HEK293 (cell line): ENCODE results near the gene MMD.

Experiments
- KLF16 ChIP-seq: fragments of 450-650 bp; formaldehyde crosslinking; IDR thresholded peaks from 2 replicates; pipeline ENCODE4 v1.5.1; 2017; ENCODE audit warnings: missing biosample characterization, missing genetic modification characterization
- MEIS1 ChIP-seq: sonication (generic); formaldehyde crosslinking; IDR thresholded peaks from 2 replicates; pipeline ENCODE4 v1.8.1; 2022; ENCODE audit warnings: missing genetic modification reagents, mild to moderate bottlenecking, borderline replicate concordance
- SALL2 ChIP-seq: fragments of 450-650 bp; formaldehyde crosslinking; IDR thresholded peaks from 2 replicates; pipeline ENCODE4 v1.5.0; 2017; ENCODE audit warnings: missing biosample characterization, mild to moderate bottlenecking, missing genetic modification characterization, borderline replicate concordance
- SETDB1 ChIP-seq: IDR thresholded peaks from one replicate; pipeline ENCODE4 v1.6.1; 2017; ENCODE audit warnings: mild to moderate bottlenecking, low read length, moderate library complexity, mixed read lengths; ENCODE audit not compliant: insufficient read length
- ZBTB1 ChIP-seq: fragments of 450-650 bp; formaldehyde crosslinking; IDR thresholded peaks from 2 replicates; pipeline ENCODE4 v1.5.1; 2016; ENCODE audit warnings: missing biosample characterization, missing genetic modification characterization
- ZBTB20 ChIP-seq: fragments of 450-650 bp; formaldehyde crosslinking; IDR thresholded peaks from 2 replicates; pipeline ENCODE4 v1.5.1; 2016; ENCODE audit warnings: missing biosample characterization, missing genetic modification characterization
- ZNF274 ChIP-seq, 2 experiments: fragments of 200-500 bp in 1 of 2; fragments of 450-650 bp in 1 of 2; sonication (Bioruptor generic) in 1 of 2; formaldehyde crosslinking in 1 of 2; IDR thresholded peaks; 2 replicates each; pipeline versions ENCODE4 v1.5.1 to v1.6.1; 2014 to 2016; ENCODE audit warnings: borderline replicate concordance in 1 of 2, inconsistent platforms in 1 of 2, low read length in 1 of 2, missing biosample characterization in 1 of 2, missing genetic modification characterization in 1 of 2
- ZNF555 ChIP-seq: fragments of 450-650 bp; formaldehyde crosslinking; conservative IDR thresholded peaks from 2 replicates; pipeline ENCODE4 v1.5.1; 2017; ENCODE audit warnings: missing biosample characterization, mild to moderate bottlenecking, missing genetic modification characterization, inconsistent platforms
- ZNF660 ChIP-seq: fragments of 450-650 bp; IDR thresholded peaks from 2 replicates; pipeline ENCODE4 v1.5.1; 2018; ENCODE audit warnings: missing biosample characterization, mild to moderate bottlenecking, missing genetic modification characterization
- TF ChIP-seq, protein P1 (sequence below): fragments of 450-650 bp; formaldehyde crosslinking; IDR thresholded peaks from 2 replicates; pipeline ENCODE4 v1.5.1; 2016; ENCODE audit warnings: missing biosample characterization, missing genetic modification characterization
- TF ChIP-seq, protein P2 (sequence below): fragments of 450-650 bp; formaldehyde crosslinking; IDR thresholded peaks from 2 replicates; pipeline ENCODE4 v1.5.1; 2016; ENCODE audit warnings: missing biosample characterization, missing genetic modification characterization
- TF ChIP-seq, protein P3 (sequence below): IDR thresholded peaks from 2 replicates; pipeline ENCODE4 v1.6.1; 2011; ENCODE audit warnings: mild to moderate bottlenecking, low read depth, low read length, borderline replicate concordance

DNA sequence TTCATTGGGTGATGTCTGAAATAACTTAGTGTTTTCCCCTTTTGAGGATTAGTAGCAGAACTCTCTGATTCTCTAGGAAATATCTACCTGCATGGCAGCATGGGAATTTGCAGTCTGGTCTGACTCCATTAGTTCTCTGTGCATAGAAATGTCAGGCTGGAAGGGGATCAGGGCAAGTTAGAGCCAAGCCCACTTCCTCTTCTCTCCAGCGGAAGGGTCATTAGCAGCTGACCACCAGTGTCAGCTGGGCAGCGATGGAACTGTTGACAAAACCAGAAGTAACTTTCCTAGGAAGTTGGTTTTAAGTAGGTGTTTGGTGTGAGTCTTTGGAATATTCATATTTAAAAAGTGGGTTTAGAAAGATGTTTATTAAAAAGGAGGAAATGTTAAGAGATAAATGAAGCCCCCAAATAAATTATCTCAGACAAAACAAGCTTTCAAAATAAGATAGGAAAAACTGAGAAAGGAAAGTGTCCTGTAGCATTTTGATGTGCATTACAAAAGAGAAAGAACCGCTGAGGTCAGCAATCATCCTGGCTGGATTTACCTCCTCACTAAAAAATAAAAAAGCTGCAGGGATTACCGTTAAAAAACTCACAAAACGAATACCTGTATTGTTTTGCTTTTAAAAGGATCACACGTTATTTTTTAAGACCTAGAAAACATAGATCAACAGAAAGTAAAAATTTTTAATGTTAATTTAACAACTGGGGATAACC, 32.4 kb upstream of the MMD start:
- TF ChIP-seq, protein P1, sequence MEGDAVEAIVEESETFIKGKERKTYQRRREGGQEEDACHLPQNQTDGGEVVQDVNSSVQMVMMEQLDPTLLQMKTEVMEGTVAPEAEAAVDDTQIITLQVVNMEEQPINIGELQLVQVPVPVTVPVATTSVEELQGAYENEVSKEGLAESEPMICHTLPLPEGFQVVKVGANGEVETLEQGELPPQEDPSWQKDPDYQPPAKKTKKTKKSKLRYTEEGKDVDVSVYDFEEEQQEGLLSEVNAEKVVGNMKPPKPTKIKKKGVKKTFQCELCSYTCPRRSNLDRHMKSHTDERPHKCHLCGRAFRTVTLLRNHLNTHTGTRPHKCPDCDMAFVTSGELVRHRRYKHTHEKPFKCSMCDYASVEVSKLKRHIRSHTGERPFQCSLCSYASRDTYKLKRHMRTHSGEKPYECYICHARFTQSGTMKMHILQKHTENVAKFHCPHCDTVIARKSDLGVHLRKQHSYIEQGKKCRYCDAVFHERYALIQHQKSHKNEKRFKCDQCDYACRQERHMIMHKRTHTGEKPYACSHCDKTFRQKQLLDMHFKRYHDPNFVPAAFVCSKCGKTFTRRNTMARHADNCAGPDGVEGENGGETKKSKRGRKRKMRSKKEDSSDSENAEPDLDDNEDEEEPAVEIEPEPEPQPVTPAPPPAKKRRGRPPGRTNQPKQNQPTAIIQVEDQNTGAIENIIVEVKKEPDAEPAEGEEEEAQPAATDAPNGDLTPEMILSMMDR (tag by site-specific recombination) = no peak
- TF ChIP-seq ZNF274 (IDR thresholded peaks at IDR 0.05; ENCODE audit: low read length) = no peak
- no peak for TF ChIP-seq ZNF274 (tag by site-specific recombination; IDR thresholded peaks at IDR 0.05; ENCODE audit: borderline replicate concordance)
- TF ChIP-seq ZBTB1 (tag by site-specific recombination) = no peak
- TF ChIP-seq ZNF660 = no peak
- no peak for TF ChIP-seq SALL2 (tag by site-specific recombination)
- TF ChIP-seq, protein P2, sequence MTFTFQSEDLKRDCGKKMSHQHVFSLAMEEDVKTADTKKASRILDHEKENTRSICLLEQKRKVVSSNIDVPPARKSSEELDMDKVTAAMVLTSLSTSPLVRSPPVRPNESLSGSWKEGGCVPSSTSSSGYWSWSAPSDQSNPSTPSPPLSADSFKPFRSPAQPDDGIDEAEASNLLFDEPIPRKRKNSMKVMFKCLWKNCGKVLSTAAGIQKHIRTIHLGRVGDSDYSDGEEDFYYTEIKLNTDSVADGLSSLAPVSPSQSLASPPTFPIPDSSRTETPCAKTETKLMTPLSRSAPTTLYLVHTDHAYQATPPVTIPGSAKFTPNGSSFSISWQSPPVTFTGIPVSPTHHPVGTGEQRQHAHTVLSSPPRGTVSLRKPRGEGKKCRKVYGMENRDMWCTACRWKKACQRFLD (tag by site-specific recombination) = no peak
- no peak for TF ChIP-seq SETDB1
- no peak for TF ChIP-seq ZNF555 (tag by site-specific recombination)
- TF ChIP-seq, protein P3, sequence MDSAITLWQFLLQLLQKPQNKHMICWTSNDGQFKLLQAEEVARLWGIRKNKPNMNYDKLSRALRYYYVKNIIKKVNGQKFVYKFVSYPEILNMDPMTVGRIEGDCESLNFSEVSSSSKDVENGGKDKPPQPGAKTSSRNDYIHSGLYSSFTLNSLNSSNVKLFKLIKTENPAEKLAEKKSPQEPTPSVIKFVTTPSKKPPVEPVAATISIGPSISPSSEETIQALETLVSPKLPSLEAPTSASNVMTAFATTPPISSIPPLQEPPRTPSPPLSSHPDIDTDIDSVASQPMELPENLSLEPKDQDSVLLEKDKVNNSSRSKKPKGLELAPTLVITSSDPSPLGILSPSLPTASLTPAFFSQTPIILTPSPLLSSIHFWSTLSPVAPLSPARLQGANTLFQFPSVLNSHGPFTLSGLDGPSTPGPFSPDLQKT = no peak
- no peak for TF ChIP-seq KLF16
- no peak for TF ChIP-seq ZBTB20
- TF ChIP-seq MEIS1 (CRISPR knock-in tag) = no peak
